Smooth muscle cell (in vitro differentiated cells): Measurements from ENCODE around the gene OR5H14. TPM values are rescaled to one million over a fixed set of nuclear protein-coding genes. Genes with fewer than 3 reads are reported as not detected.

Experiments
- DNase-seq: peaks from one replicate; lab custom pipeline; 2025; ENCODE audit not compliant: unreplicated experiment; lab: John Stamatoyannopoulos, UW
- H2AFZ ChIP-seq: fragments of 200-600 bp; sonication (generic); 2 replicates; pipeline ENCODE4 v1.6.0; 2016; ENCODE audit warnings: antibody characterized with exemption, low read depth, mild to moderate bottlenecking
- H3F3A ChIP-seq: fragments of 200-600 bp; sonication (generic); 2 replicates; pipeline ENCODE4 v1.6.0; 2017; ENCODE audit warnings: antibody characterized with exemption, low read depth
- H3K27ac ChIP-seq: fragments of 200-600 bp; sonication (generic); 2 replicates; pipeline ENCODE4 v1.5.1; 2016; ENCODE audit warnings: low read depth, mild to moderate bottlenecking
- H3K27me3 ChIP-seq: fragments of 200-600 bp; sonication (generic); 2 replicates; pipeline ENCODE4 v1.6.1; 2016; ENCODE audit warnings: low read depth, mild to moderate bottlenecking
- H3K36me3 ChIP-seq: fragments of 200-600 bp; sonication (generic); 2 replicates; pipeline ENCODE4 v1.5.1; 2016; ENCODE audit warnings: low read depth
- H3K4me1 ChIP-seq: fragments of 200-600 bp; sonication (generic); 2 replicates; pipeline ENCODE4 v1.5.1; 2016; ENCODE audit warnings: low read depth
- H3K4me2 ChIP-seq: fragments of 200-600 bp; sonication (generic); 2 replicates; pipeline ENCODE4 v1.6.0; 2016; ENCODE audit warnings: mild to moderate bottlenecking
- H3K4me3 ChIP-seq: fragments of 200-600 bp; sonication (generic); 2 replicates; pipeline ENCODE4 v1.5.1; 2016; ENCODE audit warnings: mild to moderate bottlenecking
- H3K79me2 ChIP-seq: fragments of 200-600 bp; sonication (generic); 2 replicates; pipeline ENCODE4 v1.6.0; 2016; ENCODE audit warnings: low read depth, mild to moderate bottlenecking
- H3K9ac ChIP-seq: fragments of 200-600 bp; sonication (generic); 2 replicates; pipeline ENCODE4 v1.6.0; 2016; ENCODE audit warnings: low read depth
- H3K9me3 ChIP-seq: fragments of 200-600 bp; sonication (generic); replicated peaks from 2 replicates; pipeline ENCODE4 v1.5.1; 2016; ENCODE audit warnings: low read depth
- H4K20me1 ChIP-seq: fragments of 200-600 bp; sonication (generic); 2 replicates; pipeline ENCODE4 v1.6.0; 2016; ENCODE audit warnings: low read depth
- WGBS: methylation state at CpG from one replicate; pipeline ENCODE4 v1.1.7; 2016; ENCODE audit warnings: low lambda C conversion rate; 5-methylcytosine and 5-hydroxymethylcytosine counted together
- polyA plus RNA-seq: library from polyadenylated mRNA; unstranded; fragments of >200 nt; fragmentation: Nextera tagmentation; extraction: Ambion mirVana; gene quantifications from 2 replicates; pipeline ENCODE4 v1.2.1, GENCODE V29; 2016
- total RNA-seq: library from RNA; depleted of rRNA; stranded (reverse); fragments of >200 nt; gene quantifications from 2 replicates; pipeline ENCODE4 v1.2.3, GENCODE V29; 2014
- TF ChIP-seq, protein P1 (sequence below): fragments of 200-600 bp; sonication (generic); IDR thresholded peaks from 2 replicates; pipeline ENCODE4 v1.5.1; 2017; ENCODE audit warnings: borderline replicate concordance, mild to moderate bottlenecking, antibody characterized with exemption; ENCODE audit not compliant: insufficient read depth, poor library complexity, severe bottlenecking

Gene OR5H14
- total RNA-seq (not detected in 2 replicates), polyA plus RNA-seq (not detected in 2 replicates)

DNA sequence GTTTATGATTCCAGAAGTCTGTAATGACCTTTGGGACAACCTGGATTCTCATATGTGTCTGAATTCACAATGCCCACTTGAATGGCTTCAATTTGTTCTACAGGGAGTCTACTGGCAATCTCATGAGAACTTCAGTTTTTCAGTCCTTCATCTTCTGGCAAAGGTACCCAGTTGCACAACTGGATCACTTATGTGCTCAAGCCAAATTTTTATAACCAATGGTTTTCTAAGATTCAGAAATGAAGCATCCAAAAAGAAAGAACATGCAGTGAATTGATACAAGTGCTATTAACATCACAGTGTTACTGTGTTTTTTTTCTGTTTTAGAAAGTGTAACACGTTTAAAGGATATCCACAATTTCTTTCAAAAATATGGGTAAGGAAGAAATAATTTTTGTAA lies at the start of gene OR5H14:
Gene OR5H14 (plus strand): TSS at position 301 of the 400 bp plus-strand sequence. CDS start 1,907 bp downstream, outside the sequence.
- 83% methylated on average over 1 of the region's 1 CpG for WGBS
- Histone ChIP-seq H3K27ac (no peak within 1 kb of the TSS), H3F3A (peaks cover 5% of the 10 kb centered on the region), H3K9me3 (no peaks in the 10 kb centered on the region), H3K4me1 (no peaks in the 10 kb centered on the region), H3K79me2 (no peaks in the 10 kb centered on the region), H2AFZ (no peak within 1 kb of the TSS), H3K27me3 (no peaks in the 10 kb centered on the region), H3K4me3 (no peak within 1 kb of the TSS), H3K36me3 (no peaks in the 10 kb centered on the region), H4K20me1 (no peaks in the 10 kb centered on the region), H3K9ac (no peak within 1 kb of the TSS), H3K4me2 (no peak within 1 kb of the TSS)
- TF ChIP-seq, protein P1, sequence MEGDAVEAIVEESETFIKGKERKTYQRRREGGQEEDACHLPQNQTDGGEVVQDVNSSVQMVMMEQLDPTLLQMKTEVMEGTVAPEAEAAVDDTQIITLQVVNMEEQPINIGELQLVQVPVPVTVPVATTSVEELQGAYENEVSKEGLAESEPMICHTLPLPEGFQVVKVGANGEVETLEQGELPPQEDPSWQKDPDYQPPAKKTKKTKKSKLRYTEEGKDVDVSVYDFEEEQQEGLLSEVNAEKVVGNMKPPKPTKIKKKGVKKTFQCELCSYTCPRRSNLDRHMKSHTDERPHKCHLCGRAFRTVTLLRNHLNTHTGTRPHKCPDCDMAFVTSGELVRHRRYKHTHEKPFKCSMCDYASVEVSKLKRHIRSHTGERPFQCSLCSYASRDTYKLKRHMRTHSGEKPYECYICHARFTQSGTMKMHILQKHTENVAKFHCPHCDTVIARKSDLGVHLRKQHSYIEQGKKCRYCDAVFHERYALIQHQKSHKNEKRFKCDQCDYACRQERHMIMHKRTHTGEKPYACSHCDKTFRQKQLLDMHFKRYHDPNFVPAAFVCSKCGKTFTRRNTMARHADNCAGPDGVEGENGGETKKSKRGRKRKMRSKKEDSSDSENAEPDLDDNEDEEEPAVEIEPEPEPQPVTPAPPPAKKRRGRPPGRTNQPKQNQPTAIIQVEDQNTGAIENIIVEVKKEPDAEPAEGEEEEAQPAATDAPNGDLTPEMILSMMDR: no peak
- DNase-seq: no peak

DNA sequence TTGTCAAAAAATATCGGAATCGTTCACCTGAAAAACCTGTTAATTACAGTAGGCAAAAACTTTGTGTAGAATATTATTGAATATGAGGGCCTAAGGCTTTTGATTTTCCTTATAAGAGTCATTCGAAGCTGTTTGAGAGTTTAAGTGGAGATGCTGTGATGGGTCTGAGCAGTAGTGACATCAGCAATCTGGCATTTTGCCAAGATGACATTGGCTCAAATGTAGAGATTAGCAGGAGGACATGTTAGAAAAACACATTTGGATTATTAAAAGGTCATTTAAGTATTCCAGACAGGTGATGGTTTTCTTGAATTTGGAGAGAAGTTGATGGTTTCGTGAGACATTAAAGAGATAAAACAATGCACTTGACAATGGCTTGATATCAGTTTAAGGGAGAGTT lies 47.4 kb upstream of the OR5H14 start:
- Histone ChIP-seq H3K36me3 (no peaks in the 10 kb centered on the region), H2AFZ (no peak overlapping the region), H3K9ac (no peak overlapping the region), H3K9me3 (no peaks in the 10 kb centered on the region), H3K4me2 (no peak overlapping the region), H4K20me1 (no peaks in the 10 kb centered on the region), H3K4me1 (no peaks in the 10 kb centered on the region), H3K79me2 (no peaks in the 10 kb centered on the region), H3F3A (no peaks in the 10 kb centered on the region), H3K27me3 (no peaks in the 10 kb centered on the region), H3K4me3 (no peak overlapping the region), H3K27ac (no peak overlapping the region)
- TF ChIP-seq, protein P1: no peak
- WGBS: 96% methylated on average over 4 of the region's 4 CpGs
- no peak for DNase-seq

DNA sequence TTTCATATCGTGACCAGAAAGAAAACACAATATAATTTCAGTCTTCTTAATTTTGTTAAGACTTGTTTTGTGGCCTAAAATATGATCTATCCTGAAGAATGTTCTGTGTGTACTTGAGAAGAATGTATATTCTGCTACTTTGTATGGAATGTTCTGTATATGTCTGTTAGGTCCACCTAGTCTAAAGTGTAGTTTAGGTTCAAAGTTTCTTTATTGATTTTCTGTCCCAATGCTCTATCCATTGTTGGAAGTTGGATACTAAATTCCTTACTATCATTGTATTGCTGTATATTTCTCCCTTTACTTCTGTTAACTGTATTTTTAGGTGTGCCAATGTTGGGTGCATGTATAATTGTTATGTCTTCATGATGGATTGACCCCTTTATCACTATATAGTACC lies 39.1 kb upstream of the OR5H14 start:
- Histone ChIP-seq H3K4me2 (no peak overlapping the region), H3K27ac (no peak overlapping the region), H3K4me1 (no peaks in the 10 kb centered on the region), H3K27me3 (no peaks in the 10 kb centered on the region), H3K79me2 (no peaks in the 10 kb centered on the region), H4K20me1 (no peaks in the 10 kb centered on the region), H2AFZ (no peak overlapping the region), H3K9me3 (peaks cover 5% of the 10 kb centered on the region), H3K36me3 (peaks cover 5% of the 10 kb centered on the region), H3K4me3 (no peak overlapping the region), H3F3A (no peaks in the 10 kb centered on the region), H3K9ac (no peak overlapping the region)
- TF ChIP-seq, protein P1: no peak
- DNase-seq: no peak
- WGBS: 90% methylated on average over 1 of the region's 1 CpG

DNA sequence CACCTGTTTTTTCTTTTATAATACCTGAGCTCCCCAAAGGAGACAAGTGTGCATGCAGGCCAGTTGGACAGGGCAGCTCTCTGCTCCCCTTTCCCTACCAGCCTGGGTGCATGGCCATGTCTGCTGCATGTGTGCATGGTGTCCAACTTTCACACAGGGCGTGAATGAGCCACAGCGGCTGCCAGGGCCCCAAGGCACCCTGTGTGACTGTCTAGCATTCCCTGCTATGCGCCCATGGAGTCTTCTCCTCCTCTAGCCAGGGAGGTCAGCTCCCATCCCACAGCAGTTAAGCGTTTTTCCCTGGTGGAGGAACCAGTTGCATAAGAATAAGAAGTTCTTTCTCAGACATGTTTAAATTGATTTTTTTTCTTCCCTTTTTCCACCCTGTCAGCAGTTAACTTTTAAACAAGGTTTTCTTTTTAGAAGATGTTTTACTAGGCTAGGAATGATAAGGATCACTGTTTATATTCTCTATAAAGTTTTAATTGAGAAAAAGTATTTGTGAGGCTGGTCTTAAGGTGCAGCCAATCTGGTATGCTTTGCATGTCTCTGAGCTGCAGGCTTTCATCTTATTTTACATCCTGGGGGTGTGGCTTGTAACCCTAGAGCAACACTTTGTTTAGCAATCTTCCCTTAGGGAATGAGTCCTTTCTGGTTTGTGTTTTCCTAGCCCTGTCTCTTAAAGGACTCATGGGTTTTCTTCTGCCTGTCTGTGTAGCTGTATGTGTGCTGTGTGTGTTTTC lies 37.3 kb upstream of the OR5H14 start:
- no peak overlapping the region for H3K9ac ChIP-seq

More for the DNA sequence above, 37.3 kb upstream of the OR5H14 start:
- Histone ChIP-seq H3F3A (no peaks in the 10 kb centered on the region), H4K20me1 (no peaks in the 10 kb centered on the region), H3K79me2 (no peaks in the 10 kb centered on the region), H3K4me2 (no peak overlapping the region), H3K36me3 (peaks cover 5% of the 10 kb centered on the region), H3K4me3 (no peak overlapping the region), H3K9me3 (peaks cover 5% of the 10 kb centered on the region), H3K27me3 (no peaks in the 10 kb centered on the region), H2AFZ (no peak overlapping the region), H3K4me1 (no peaks in the 10 kb centered on the region), H3K27ac (no peak overlapping the region)
- no peak for DNase-seq
- TF ChIP-seq, protein P1: no peak
- WGBS: 87% methylated on average over 4 of the region's 4 CpGs
